ENCODE results near the gene ANKS3.

- TF ChIP-seq CTCF (IDR thresholded peaks at IDR 0.05) (no peak), POLR2AphosphoS5 (IDR thresholded peaks at IDR 0.05) (no peak), EP300 (IDR thresholded peaks at IDR 0.05) (no peak), POLR2A (IDR thresholded peaks at IDR 0.05) (no peak)
Observed at GRCh38 chr16:4694642-4695451, 39.2 kb downstream of the ANKS3 start.
